ENCODE results near the gene PLA2G4B. TPM values are rescaled to one million over a fixed set of nuclear protein-coding genes. Genes with fewer than 3 reads are reported as not detected.

PLA2G4B gene
- total RNA-seq, 4 donors from 2014 or later: 6.2 to 13.0 (median 8.6) TPM

DNA sequence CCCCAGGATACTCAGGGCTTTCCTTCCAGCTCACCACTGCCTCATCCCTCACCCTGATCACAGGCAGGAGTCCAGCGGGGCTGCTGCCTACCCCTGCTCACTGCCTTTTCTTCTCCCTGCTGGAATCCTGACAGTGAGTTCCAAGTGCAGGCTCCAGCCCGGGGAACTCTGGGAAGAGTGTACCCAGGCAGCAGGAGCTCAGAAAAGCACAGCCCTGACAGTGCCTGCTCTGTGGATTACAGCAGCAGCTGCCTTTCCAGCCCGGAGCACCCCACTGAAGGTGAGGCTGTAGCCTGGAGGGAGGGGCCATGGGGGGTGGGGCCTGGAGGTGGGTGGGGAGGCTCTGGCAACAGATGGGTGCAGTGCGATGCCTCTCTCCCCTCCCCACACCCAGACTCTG, 16.8 kb upstream of the PLA2G4B start:
- H3K36me3 ChIP-seq: peaks cover 36 to 60% of the 10 kb centered on the region in 2 donors
- no peaks in the 10 kb centered on the region for H3K27me3 ChIP-seq

DNA sequence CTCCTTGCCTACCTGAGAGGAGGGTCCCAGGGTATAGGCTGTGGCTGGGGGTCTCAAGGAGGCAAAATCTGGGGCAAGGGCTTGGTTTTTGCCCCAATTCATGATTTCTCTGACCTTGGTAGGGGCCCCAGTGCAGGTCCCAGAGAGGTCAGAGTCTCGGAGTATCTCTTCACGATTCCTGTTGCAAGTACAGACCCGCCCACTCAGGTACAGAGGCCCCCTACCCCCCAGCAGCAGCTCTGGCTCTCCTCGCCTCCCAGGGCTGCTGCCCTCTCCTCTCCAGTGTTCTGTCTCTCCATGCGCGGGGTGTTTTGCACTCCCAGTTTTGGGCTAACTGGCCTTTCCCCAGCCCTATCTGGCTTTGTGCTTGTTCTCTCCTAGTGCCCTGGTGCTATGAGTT, 16.2 kb upstream of the PLA2G4B start:
- TF ChIP-seq, protein P1, sequence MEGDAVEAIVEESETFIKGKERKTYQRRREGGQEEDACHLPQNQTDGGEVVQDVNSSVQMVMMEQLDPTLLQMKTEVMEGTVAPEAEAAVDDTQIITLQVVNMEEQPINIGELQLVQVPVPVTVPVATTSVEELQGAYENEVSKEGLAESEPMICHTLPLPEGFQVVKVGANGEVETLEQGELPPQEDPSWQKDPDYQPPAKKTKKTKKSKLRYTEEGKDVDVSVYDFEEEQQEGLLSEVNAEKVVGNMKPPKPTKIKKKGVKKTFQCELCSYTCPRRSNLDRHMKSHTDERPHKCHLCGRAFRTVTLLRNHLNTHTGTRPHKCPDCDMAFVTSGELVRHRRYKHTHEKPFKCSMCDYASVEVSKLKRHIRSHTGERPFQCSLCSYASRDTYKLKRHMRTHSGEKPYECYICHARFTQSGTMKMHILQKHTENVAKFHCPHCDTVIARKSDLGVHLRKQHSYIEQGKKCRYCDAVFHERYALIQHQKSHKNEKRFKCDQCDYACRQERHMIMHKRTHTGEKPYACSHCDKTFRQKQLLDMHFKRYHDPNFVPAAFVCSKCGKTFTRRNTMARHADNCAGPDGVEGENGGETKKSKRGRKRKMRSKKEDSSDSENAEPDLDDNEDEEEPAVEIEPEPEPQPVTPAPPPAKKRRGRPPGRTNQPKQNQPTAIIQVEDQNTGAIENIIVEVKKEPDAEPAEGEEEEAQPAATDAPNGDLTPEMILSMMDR (IDR thresholded peaks at IDR 0.05): no peak
- TF ChIP-seq POLR2A (IDR thresholded peaks at IDR 0.05): no peak
- H3K9me3 ChIP-seq: no peaks in the 10 kb centered on the region
- no peaks in the 10 kb centered on the region for H3K27me3 ChIP-seq
- no peak overlapping the region for H3K27ac ChIP-seq
- peaks cover 3 to 4% of the 10 kb centered on the region in 2 donors for H3K4me1 ChIP-seq
- no peak overlapping the region for H3K4me3 ChIP-seq (replicated peaks in 1 of 3)
- H3K36me3 ChIP-seq: peaks cover 30 to 56% of the 10 kb centered on the region in 2 donors
- intact Hi-C loops (cut with DNase I): loop anchor here (5.0 kb wide), 1 partner anchor 80 kb away; no protein-coding TSS in a partner anchor
- WGBS, 2 donors: 95 to 100% methylated on average over 3 to 6 of the region's 6 CpGs
- no peak for DNase-seq

More for the DNA sequence above, 16.8 kb upstream of the PLA2G4B start:
- no peaks in the 10 kb centered on the region for H3K4me1 ChIP-seq
- intact Hi-C loops (cut with DNase I): loop anchor here (5.0 kb wide), 1 partner anchor 80 kb away; no protein-coding TSS in a partner anchor
- H3K27ac ChIP-seq: no peak overlapping the region
- WGBS, 2 donors: 80 to 88% methylated on average over 3 to 4 of the region's 4 CpGs
- H3K4me3 ChIP-seq (replicated peaks in 1 of 3): no peak overlapping the region
- TF ChIP-seq, protein P1 (IDR thresholded peaks at IDR 0.05): no peak
- TF ChIP-seq POLR2A (IDR thresholded peaks at IDR 0.05): no peak
- no peaks in the 10 kb centered on the region for H3K9me3 ChIP-seq
- DNase-seq: no peak

DNA sequence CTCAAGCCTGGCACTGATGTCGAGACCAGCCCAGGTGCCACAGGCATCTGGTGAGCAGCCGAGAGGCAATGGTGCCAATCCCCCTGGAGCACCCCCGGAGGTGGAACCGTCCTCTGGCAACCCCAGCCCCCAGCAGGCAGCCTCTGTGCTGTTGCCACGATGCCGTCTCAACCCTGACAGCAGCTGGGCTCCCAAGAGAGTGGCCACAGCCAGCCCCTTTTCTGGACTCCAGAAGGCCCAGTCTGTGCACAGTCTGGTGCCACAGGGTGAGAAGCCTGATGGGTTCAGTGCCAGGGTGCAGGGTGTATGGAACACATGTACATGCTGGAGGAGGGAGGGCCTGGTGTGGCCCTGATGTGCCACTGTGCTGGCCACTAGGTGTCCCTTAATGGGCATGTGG, 15.7 kb upstream of the PLA2G4B start:
- DNase-seq: no peak
- no peaks in the 10 kb centered on the region for H3K9me3 ChIP-seq
- peaks cover 4 to 5% of the 10 kb centered on the region in 2 donors for H3K4me1 ChIP-seq
- no peaks in the 10 kb centered on the region for H3K27me3 ChIP-seq
- no peak overlapping the region for H3K27ac ChIP-seq
- H3K36me3 ChIP-seq: peaks cover 25 to 51% of the 10 kb centered on the region in 2 donors
- WGBS, 2 donors: 86 to 89% methylated on average over 1 to 2 of the region's 6 CpGs
- no peak overlapping the region for H3K4me3 ChIP-seq (replicated peaks in 1 of 3)
- intact Hi-C loops (cut with DNase I): loop anchor here (5.0 kb wide), 1 partner anchor 79 kb away; no protein-coding TSS in a partner anchor
- TF ChIP-seq, protein P1 (IDR thresholded peaks at IDR 0.05): no peak
- TF ChIP-seq POLR2A (IDR thresholded peaks at IDR 0.05): no peak

DNA sequence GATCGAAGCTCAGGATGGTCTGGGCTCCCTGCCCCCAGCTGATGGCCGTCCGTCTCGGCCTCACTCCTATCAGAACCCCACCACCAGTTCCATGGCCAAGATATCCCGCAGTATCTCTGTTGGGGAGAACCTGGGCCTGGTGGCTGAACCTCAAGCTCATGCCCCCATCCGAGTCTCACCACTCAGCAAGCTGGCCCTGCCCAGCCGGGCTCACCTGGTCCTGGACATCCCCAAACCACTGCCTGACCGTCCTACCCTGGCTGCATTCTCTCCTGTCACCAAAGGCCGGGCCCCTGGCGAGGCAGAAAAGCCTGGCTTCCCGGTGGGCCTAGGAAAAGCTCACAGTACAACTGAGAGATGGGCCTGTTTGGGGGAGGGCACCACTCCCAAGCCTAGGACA, 15.1 kb upstream of the PLA2G4B start:
- no peak for DNase-seq
- H3K4me1 ChIP-seq: peaks cover 4 to 5% of the 10 kb centered on the region in 2 donors
- WGBS, 2 donors: 93 to 94% methylated on average over 6 to 11 of the region's 11 CpGs
- peaks cover 21 to 46% of the 10 kb centered on the region in 2 donors for H3K36me3 ChIP-seq
- no peak overlapping the region for H3K27ac ChIP-seq
- no peaks in the 10 kb centered on the region for H3K9me3 ChIP-seq
- no peak overlapping the region for H3K4me3 ChIP-seq (replicated peaks in 1 of 3)
- H3K27me3 ChIP-seq: no peaks in the 10 kb centered on the region
- TF ChIP-seq POLR2A (IDR thresholded peaks at IDR 0.05): no peak
- TF ChIP-seq, protein P1 (IDR thresholded peaks at IDR 0.05): no peak
- intact Hi-C loops (cut with DNase I): loop anchor here (5.0 kb wide), 1 partner anchor 79 kb away; no protein-coding TSS in a partner anchor

DNA sequence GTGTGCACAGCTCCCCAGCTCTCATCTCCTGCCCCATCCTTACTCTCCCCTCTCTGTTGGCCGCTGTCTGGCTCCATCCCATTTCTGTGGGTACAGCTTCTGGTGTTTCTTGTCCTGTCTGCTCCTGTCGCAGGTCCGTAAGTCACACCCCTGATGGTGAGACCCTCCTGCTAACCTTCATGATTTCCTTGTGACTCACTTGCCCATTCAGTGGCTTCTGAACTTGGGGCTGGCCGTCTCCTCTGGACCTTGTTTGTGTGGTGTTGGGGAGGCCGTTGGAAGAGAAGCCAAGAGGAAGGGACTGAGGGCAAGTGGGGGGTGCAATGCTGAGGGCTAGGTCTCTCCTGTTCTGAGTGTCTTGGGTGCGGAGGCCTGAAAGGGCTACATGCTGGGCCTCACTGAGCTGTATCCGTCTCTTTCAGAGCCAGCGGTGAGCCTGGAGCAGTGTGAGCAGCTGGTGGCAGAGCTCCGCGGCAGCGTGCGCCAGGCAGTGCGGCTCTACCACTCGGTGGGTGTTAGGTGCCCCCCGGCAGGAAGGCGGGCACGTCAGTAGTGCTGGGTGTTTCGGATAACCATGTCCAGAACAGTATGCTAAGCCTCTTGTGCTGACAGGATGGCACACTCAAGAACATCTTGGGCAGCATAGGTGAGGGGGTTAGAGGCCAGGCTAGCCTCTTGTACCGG, 14.4 kb upstream of the PLA2G4B start:
- no peak for DNase-seq
- peaks cover 21 to 40% of the 10 kb centered on the region in 2 donors for H3K36me3 ChIP-seq
- H3K4me3 ChIP-seq (replicated peaks in 1 of 3): no peak overlapping the region
- TF ChIP-seq, protein P1 (IDR thresholded peaks at IDR 0.05): no peak
- TF ChIP-seq POLR2A (IDR thresholded peaks at IDR 0.05): no peak
- no peaks in the 10 kb centered on the region for H3K9me3 ChIP-seq
- no peaks in the 10 kb centered on the region for H3K27me3 ChIP-seq
- 95 to 97% methylated on average over 13 to 18 of the region's 19 CpGs for WGBS, 2 donors
- intact Hi-C loops (cut with DNase I): loop anchor here (5.0 kb wide), 1 partner anchor 78 kb away; no protein-coding TSS in a partner anchor
- H3K27ac ChIP-seq: no peak overlapping the region
- peaks cover 6 to 11% of the 10 kb centered on the region in 2 donors for H3K4me1 ChIP-seq
